HG02981 (cell line): ENCODE results near the gene SPEF2.

Experiments used
- ATAC-seq: cut with Tn5 transposase; IDR thresholded peaks from one replicate; pipeline ENCODE4 v1.9.1; 2021; ENCODE audit warnings: mild to moderate bottlenecking, moderate library complexity; ENCODE audit not compliant: unreplicated experiment

SPEF2 gene

GRCh38 chr5:35617435-35618303, at the start of gene SPEF2:
Gene SPEF2, plus strand, starts transcription at chr5:35617863. Its CDS starts 135 bp downstream, at chr5:35617998.
- ATAC-seq: peak; percentile 84

- ATAC-seq: no peak
Observed at GRCh38 chr5:35575578-35575977, 42.1 kb upstream of the SPEF2 start.

GRCh38 chr5:35587419-35587818, 30.2 kb upstream of the SPEF2 start:
- ATAC-seq: no peak

- ATAC-seq: no peak
Observed at GRCh38 chr5:35593338-35593737, 24.3 kb upstream of the SPEF2 start.

- no peak for ATAC-seq
Observed at GRCh38 chr5:35598707-35599370, 18.8 kb upstream of the SPEF2 start.

GRCh38 chr5:35600591-35600990, 17.1 kb upstream of the SPEF2 start:
- ATAC-seq: no peak

- no peak for ATAC-seq
Observed at GRCh38 chr5:35608881-35609779, 8.5 kb upstream of the SPEF2 start.

GRCh38 chr5:35617060-35617434, 616 bp upstream of the SPEF2 start:
- no peak for ATAC-seq

- no peak for ATAC-seq
Observed at GRCh38 chr5:35618304-35618636, 607 bp downstream of the SPEF2 start.

GRCh38 chr5:35618781-35619180, 1.1 kb downstream of the SPEF2 start:
- ATAC-seq: no peak

- no peak for ATAC-seq
Observed at GRCh38 chr5:35622974-35623373, 5.3 kb downstream of the SPEF2 start.

GRCh38 chr5:35623991-35624390, 6.3 kb downstream of the SPEF2 start:
- no peak for ATAC-seq

GRCh38 chr5:35626108-35626507, 8.4 kb downstream of the SPEF2 start:
- ATAC-seq: no peak

GRCh38 chr5:35626553-35626952, 8.9 kb downstream of the SPEF2 start:
- ATAC-seq: no peak

- no peak for ATAC-seq
Observed at GRCh38 chr5:35634326-35634725, 16.7 kb downstream of the SPEF2 start.

- ATAC-seq: no peak
Observed at GRCh38 chr5:35640623-35641022, 23.0 kb downstream of the SPEF2 start.

- no peak for ATAC-seq
Observed at GRCh38 chr5:35644543-35644942, 26.9 kb downstream of the SPEF2 start.

GRCh38 chr5:35647128-35647527, 29.5 kb downstream of the SPEF2 start:
- ATAC-seq: no peak

GRCh38 chr5:35647712-35648111, 30.0 kb downstream of the SPEF2 start:
- no peak for ATAC-seq

GRCh38 chr5:35651002-35651756, 33.5 kb downstream of the SPEF2 start:
- no peak for ATAC-seq

- no peak for ATAC-seq
Observed at GRCh38 chr5:35656721-35657120, 39.1 kb downstream of the SPEF2 start.
